Suprapubic skin (tissue), 4 donors: ENCODE measurements around the gene KRTAP20-4. TPM values are rescaled to one million over a fixed set of nuclear protein-coding genes. Genes with fewer than 3 reads are reported as not detected.

ENCODE experiments used
- DNase-seq, 2 donors: peaks; one replicate each; pipeline ENCODE4 v3.0.0-alpha.2; 2019; ENCODE audit warnings: low spot score in 2 of 2
- H3K27ac ChIP-seq: fragments of 200-600 bp; sonication (generic); one replicate; pipeline ENCODE4 v1.5.1; 2019
- H3K27me3 ChIP-seq: fragments of 200-600 bp; sonication (generic); one replicate; pipeline ENCODE4 v1.5.1; 2019
- H3K36me3 ChIP-seq: fragments of 200-600 bp; sonication (generic); one replicate; pipeline ENCODE4 v1.5.1; 2019
- H3K4me1 ChIP-seq: fragments of 200-600 bp; sonication (generic); one replicate; pipeline ENCODE4 v1.5.1; 2019
- H3K4me3 ChIP-seq: fragments of 200-600 bp; sonication (generic); one replicate; pipeline ENCODE4 v1.5.1; 2019; ENCODE audit warnings: mild to moderate bottlenecking
- H3K9me3 ChIP-seq: fragments of 200-600 bp; sonication (generic); one replicate; pipeline ENCODE4 v1.5.1; 2019
- EP300 ChIP-seq: sonication (generic); formaldehyde crosslinking; IDR thresholded peaks from one replicate; pipeline ENCODE4 v1.6.1; 2017; ENCODE audit warnings: antibody characterized with exemption
- POLR2A ChIP-seq, 2 donors: fragments of 450-650 bp; IDR thresholded peaks; one replicate each; pipeline ENCODE4 v1.6.1; 2017; ENCODE audit warnings: antibody characterized with exemption in 2 of 2, mild to moderate bottlenecking in 2 of 2, moderate library complexity in 2 of 2
- POLR2AphosphoS5 ChIP-seq, 3 donors: sonication (generic); formaldehyde crosslinking; IDR thresholded peaks; one replicate each; pipeline ENCODE4 v1.6.1; 2017; ENCODE audit warnings: antibody characterized with exemption in 3 of 3
- WGBS: methylation state at CpG from one replicate; pipeline ENCODE4 v1.1.5; 2018; 5-methylcytosine and 5-hydroxymethylcytosine counted together
- total RNA-seq, 4 donors: library from RNA; depleted of rRNA; stranded (reverse); fragments of >200 nt; gene quantifications; one replicate each; pipeline ENCODE4 v1.1.0, GENCODE V29; 2016
- TF ChIP-seq, protein P1 (sequence below), 2 donors: fragments of 200-600 bp in 1 of 2; fragments of 450-650 bp in 1 of 2; sonication (generic) in 1 of 2; IDR thresholded peaks; one replicate each; pipeline ENCODE4 v1.5.1; 2016 to 2019; ENCODE audit warnings: antibody characterized with exemption in 2 of 2, mild to moderate bottlenecking in 1 of 2, moderate library complexity in 1 of 2

Gene KRTAP20-4
- total RNA-seq, 4 donors from 2014 or later, result not detected

DNA sequence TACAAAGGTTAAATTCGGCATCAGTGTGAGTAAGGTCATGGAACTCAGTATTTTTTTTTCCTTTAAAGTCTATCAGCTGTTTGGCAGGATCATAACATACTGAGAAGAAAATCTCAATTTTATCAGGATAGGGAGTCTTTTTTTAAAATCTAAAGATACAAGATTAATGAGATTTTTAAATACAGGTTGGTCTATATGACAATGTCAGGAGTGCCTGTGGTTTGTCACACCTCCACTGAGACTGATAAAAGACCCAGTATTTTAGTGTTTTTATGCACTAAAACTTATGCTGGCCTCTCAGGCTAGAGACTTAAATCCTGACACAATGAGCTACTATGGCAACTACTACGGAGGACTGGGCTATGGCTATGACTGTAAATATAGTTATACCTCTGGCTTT is 22.1 kb downstream of the KRTAP20-4 start, which contains the start of gene KRTAP20-3:
Gene KRTAP20-3 (plus strand): TSS at position 301 of the 400 bp plus-strand sequence.
- H3K27ac ChIP-seq, result no peak within 1 kb of the TSS
- DNase-seq, result no peak
- H3K4me1 ChIP-seq, result no peaks in the 10 kb centered on the region
- H3K27me3 ChIP-seq, result no peaks in the 10 kb centered on the region
- TF ChIP-seq EP300, result no peak
- TF ChIP-seq, protein P1, sequence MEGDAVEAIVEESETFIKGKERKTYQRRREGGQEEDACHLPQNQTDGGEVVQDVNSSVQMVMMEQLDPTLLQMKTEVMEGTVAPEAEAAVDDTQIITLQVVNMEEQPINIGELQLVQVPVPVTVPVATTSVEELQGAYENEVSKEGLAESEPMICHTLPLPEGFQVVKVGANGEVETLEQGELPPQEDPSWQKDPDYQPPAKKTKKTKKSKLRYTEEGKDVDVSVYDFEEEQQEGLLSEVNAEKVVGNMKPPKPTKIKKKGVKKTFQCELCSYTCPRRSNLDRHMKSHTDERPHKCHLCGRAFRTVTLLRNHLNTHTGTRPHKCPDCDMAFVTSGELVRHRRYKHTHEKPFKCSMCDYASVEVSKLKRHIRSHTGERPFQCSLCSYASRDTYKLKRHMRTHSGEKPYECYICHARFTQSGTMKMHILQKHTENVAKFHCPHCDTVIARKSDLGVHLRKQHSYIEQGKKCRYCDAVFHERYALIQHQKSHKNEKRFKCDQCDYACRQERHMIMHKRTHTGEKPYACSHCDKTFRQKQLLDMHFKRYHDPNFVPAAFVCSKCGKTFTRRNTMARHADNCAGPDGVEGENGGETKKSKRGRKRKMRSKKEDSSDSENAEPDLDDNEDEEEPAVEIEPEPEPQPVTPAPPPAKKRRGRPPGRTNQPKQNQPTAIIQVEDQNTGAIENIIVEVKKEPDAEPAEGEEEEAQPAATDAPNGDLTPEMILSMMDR (IDR thresholded peaks at IDR 0.05), result no peak
- TF ChIP-seq POLR2AphosphoS5 (IDR thresholded peaks at IDR 0.05), result no peak
- no peak for TF ChIP-seq POLR2A (IDR thresholded peaks at IDR 0.05)
- 84% methylated on average over 2 of the region's 2 CpGs for WGBS
- H3K36me3 ChIP-seq, result no peaks in the 10 kb centered on the region
- H3K4me3 ChIP-seq, result no peak within 1 kb of the TSS
- no peaks in the 10 kb centered on the region for H3K9me3 ChIP-seq

DNA sequence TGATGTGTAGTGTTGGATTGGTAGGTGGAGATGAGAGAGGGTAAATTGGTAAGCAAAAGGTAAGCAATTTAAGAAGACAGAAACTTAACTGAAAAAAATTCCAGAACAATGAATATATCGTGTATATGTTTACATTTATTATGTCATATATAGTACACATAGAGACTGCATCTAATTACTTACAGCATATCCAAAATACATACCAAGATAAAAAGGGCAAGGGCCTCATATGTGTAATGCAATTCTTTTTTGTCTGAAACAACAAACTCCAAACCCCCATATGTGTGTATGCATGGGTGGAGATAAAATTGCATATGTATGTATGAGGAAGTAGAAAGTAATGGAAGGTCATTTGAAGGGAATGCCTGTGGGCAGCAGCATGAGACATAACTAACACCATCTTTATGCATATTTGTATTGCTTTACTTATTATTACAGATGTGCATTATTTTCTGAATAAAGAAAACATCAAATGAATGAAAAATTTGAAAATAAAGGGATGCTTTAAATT is 26.5 kb downstream of the KRTAP20-4 start:
- H3K36me3 ChIP-seq, result no peaks in the 10 kb centered on the region

DNA sequence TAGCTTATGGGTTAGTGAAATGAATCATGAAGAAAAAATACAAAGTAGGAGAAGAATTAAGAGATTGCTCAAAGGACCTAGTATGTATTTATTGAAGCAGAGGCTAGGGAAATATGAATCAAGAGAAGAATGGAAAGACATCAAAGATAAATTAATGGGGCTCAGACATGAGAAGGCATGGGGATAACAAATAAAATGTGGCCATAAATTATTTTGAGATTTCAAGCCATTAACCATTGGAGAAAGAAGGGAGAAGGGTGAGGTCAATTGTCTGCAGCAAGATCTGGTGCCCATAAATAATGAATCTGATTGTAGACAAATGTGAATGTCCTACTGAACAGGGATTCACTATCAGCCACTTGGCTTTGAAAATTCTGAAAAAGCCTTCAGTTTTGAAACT is 32.5 kb downstream of the KRTAP20-4 start:
- Histone ChIP-seq H3K9me3 (no peaks in the 10 kb centered on the region), H3K4me3 (no peak overlapping the region), H3K27me3 (no peaks in the 10 kb centered on the region), H3K27ac (no peak overlapping the region), H3K36me3 (no peaks in the 10 kb centered on the region), H3K4me1 (no peaks in the 10 kb centered on the region)
- TF ChIP-seq, protein P1 (IDR thresholded peaks at IDR 0.05), result no peak
- TF ChIP-seq POLR2AphosphoS5 (IDR thresholded peaks at IDR 0.05) (no peak), POLR2A (IDR thresholded peaks at IDR 0.05) (no peak), EP300 (no peak)
- no peak for DNase-seq

More for the DNA sequence above, 26.5 kb downstream of the KRTAP20-4 start:
- H3K27ac ChIP-seq, result no peak overlapping the region
- H3K4me1 ChIP-seq, result no peaks in the 10 kb centered on the region
- H3K27me3 ChIP-seq, result no peaks in the 10 kb centered on the region
- H3K9me3 ChIP-seq, result no peaks in the 10 kb centered on the region
- DNase-seq, result no peak
- 65% methylated on average over 1 of the region's 1 CpG for WGBS
- TF ChIP-seq EP300, result no peak
- TF ChIP-seq, protein P1 (IDR thresholded peaks at IDR 0.05), result no peak
- no peak for TF ChIP-seq POLR2A (IDR thresholded peaks at IDR 0.05)
- no peak for TF ChIP-seq POLR2AphosphoS5 (IDR thresholded peaks at IDR 0.05)
- H3K4me3 ChIP-seq, result no peak overlapping the region

DNA sequence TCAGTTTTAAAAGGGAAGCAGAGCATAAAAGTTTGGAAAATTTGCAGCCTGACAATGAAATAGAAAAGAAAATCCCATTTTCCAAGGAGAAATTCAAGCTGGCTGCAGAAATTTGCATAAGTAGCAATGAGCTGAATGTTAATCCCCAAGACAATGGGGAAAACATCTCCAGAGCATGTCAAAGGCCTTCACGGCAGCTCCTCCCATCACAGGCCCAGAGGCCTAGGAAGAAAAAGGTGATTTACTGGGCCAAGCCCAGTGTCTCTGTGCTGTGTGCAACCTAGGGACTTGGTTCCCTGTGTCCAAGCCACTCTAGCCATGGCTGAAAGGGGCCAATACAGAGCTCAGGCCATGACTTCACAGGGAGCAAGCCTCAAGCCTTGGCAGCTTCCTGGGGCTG is 48.3 kb downstream of the KRTAP20-4 start:
- H3K36me3 ChIP-seq, result no peaks in the 10 kb centered on the region
- no peak overlapping the region for H3K27ac ChIP-seq
- no peaks in the 10 kb centered on the region for H3K4me1 ChIP-seq
- WGBS, result 78% methylated on average over 1 of the region's 1 CpG
- TF ChIP-seq POLR2A (IDR thresholded peaks at IDR 0.05) (no peak), EP300 (no peak), POLR2AphosphoS5 (IDR thresholded peaks at IDR 0.05) (no peak)
- TF ChIP-seq, protein P1 (IDR thresholded peaks at IDR 0.05), result no peak
- no peaks in the 10 kb centered on the region for H3K27me3 ChIP-seq
- H3K4me3 ChIP-seq, result no peak overlapping the region
- DNase-seq, result no peak
- no peaks in the 10 kb centered on the region for H3K9me3 ChIP-seq

Other genes with a start within 250 kb of the KRTAP20-4 start
- 10 to 100 TPM in 1 of 4 donors, not detected in 3; 10.7 TPM for gene KRTAP13-2, start 248.4 kb upstream of the KRTAP20-4 start, total RNA-seq
- 1 to 10 TPM in 1 of 4 donors, not detected in 3; 9.5 TPM for gene KRTAP13-1, start 224.6 kb upstream of the KRTAP20-4 start, total RNA-seq
- not detected for gene KRTAP13-3, start 194.7 kb upstream of the KRTAP20-4 start, total RNA-seq
- not detected for gene KRTAP13-4, start 190.4 kb upstream of the KRTAP20-4 start, total RNA-seq
- not detected for gene KRTAP15-1, start 180.4 kb upstream of the KRTAP20-4 start, total RNA-seq
- 10 to 100 TPM in 1 of 4 donors, 1 to 10 TPM in 2, not detected in 1; 6.8 to 29.7 (median 8.7) TPM for gene KRTAP19-1, start 140.3 kb upstream of the KRTAP20-4 start, total RNA-seq
- not detected for gene KRTAP19-2, start 133.2 kb upstream of the KRTAP20-4 start, total RNA-seq
- 10 to 100 TPM in 1 of 4 donors, not detected in 3; 41.5 TPM for gene KRTAP19-3, start 128.6 kb upstream of the KRTAP20-4 start, total RNA-seq
- not detected for gene KRTAP19-4, start 123.5 kb upstream of the KRTAP20-4 start, total RNA-seq
- 100 to 1,000 TPM in 1 of 4 donors, 10 to 100 TPM in 1, not detected in 2; 20.8 to 130 TPM for gene KRTAP19-5, start 118.5 kb upstream of the KRTAP20-4 start, total RNA-seq
- gene KRTAP19-6, start 78.8 kb upstream of the KRTAP20-4 start, total RNA-seq, result not detected
- gene KRTAP19-7, start 59.3 kb upstream of the KRTAP20-4 start, total RNA-seq, result 1 to 10 TPM in 1 of 4 donors, not detected in 3; 7.2 TPM
- not detected for gene KRTAP22-2, start 30.2 kb upstream of the KRTAP20-4 start, total RNA-seq
- not detected for gene KRTAP6-3, start 28.2 kb upstream of the KRTAP20-4 start, total RNA-seq
- gene KRTAP6-2, start 21.7 kb upstream of the KRTAP20-4 start, total RNA-seq, result not detected
- gene KRTAP22-1, start 19.5 kb upstream of the KRTAP20-4 start, total RNA-seq, result not detected
- gene KRTAP6-1, start 6.7 kb upstream of the KRTAP20-4 start, total RNA-seq, result 10 to 100 TPM in 1 of 4 donors, not detected in 3; 16.0 TPM
- gene KRTAP20-1, start 4.2 kb upstream of the KRTAP20-4 start, total RNA-seq, result not detected
- gene KRTAP20-2, start 14.6 kb downstream of the KRTAP20-4 start, total RNA-seq, result 1 to 10 TPM in 2 of 4 donors, not detected in 2; 5.9 to 8.6 TPM
- not detected for gene KRTAP20-3, start 22.2 kb downstream of the KRTAP20-4 start, total RNA-seq
- gene KRTAP21-3, start 98.2 kb downstream of the KRTAP20-4 start, total RNA-seq, result not detected
- gene KRTAP21-2, start 126.6 kb downstream of the KRTAP20-4 start, total RNA-seq, result not detected
- gene KRTAP21-1, start 134.8 kb downstream of the KRTAP20-4 start, total RNA-seq, result not detected
- 10 to 100 TPM in 2 of 4 donors, 1 to 10 TPM in 1, not detected in 1; 6.9 to 27.0 (median 15.7) TPM for gene KRTAP8-1, start 192.6 kb downstream of the KRTAP20-4 start, total RNA-seq
- 10 to 100 TPM in 1 of 4 donors, 1 to 10 TPM in 1, not detected in 2; 9.4 to 57.8 TPM for gene KRTAP7-1, start 209.1 kb downstream of the KRTAP20-4 start, total RNA-seq